Natural killer cell (primary cell): ENCODE results near the gene SBK3. TPM values are rescaled to one million over a fixed set of nuclear protein-coding genes. Genes with fewer than 3 reads are reported as not detected.

Experiments
- ATAC-seq, 3 donors: fragments of 150-1000 bp in 2 of 3; fragments of 200-7000 bp in 1 of 3; cut with Tn5 transposase; 1 replicate in 1 of 3; 2 replicates in 2 of 3; pipeline ENCODE4 v1.10.0; 2021; ENCODE audit warnings: mild to moderate bottlenecking in 2 of 3, moderate library complexity in 2 of 3
- DNase-seq, 2 donors: peaks; one replicate each; pipeline versions ENCODE4 v3.0.0 to v3.0.0-alpha.2; 2013 to 2021; ENCODE audit warnings: mixed read lengths in 1 of 2
- H3K27ac ChIP-seq: one replicate; pipeline ENCODE4 v1.5.1; 2013; ENCODE audit warnings: mild to moderate bottlenecking, low read length
- H3K27me3 ChIP-seq: one replicate; pipeline ENCODE4 v1.6.1; 2013; ENCODE audit warnings: low read length; ENCODE audit not compliant: control insufficient read depth, insufficient read depth
- H3K36me3 ChIP-seq: one replicate; pipeline ENCODE4 v1.6.1; 2013; ENCODE audit warnings: low read length; ENCODE audit not compliant: control insufficient read depth, insufficient read depth
- H3K4me1 ChIP-seq: one replicate; pipeline ENCODE4 v1.6.1; 2013; ENCODE audit warnings: low read length; ENCODE audit not compliant: control insufficient read depth, insufficient read depth
- H3K4me3 ChIP-seq: one replicate; pipeline ENCODE4 v1.5.1; 2013; ENCODE audit warnings: low read length
- H3K9me3 ChIP-seq: one replicate; pipeline ENCODE4 v1.6.1; 2013; ENCODE audit warnings: low read length; ENCODE audit not compliant: control insufficient read depth, insufficient read depth
- H3K27ac Mint-ChIP-seq, 2 donors: one replicate each; pipeline ENCODE4 v1.8.0; 2022; ENCODE audit warnings: mild to moderate bottlenecking in 2 of 2, mixed read lengths in 2 of 2, moderate library complexity in 1 of 2
- H3K27me3 Mint-ChIP-seq, 2 donors: one replicate each; pipeline ENCODE4 v1.8.0; 2022; ENCODE audit warnings: low read depth in 2 of 2, mixed read lengths in 2 of 2
- H3K36me3 Mint-ChIP-seq: one replicate; pipeline ENCODE4 v1.8.0; 2022; ENCODE audit warnings: mixed read lengths
- H3K4me1 Mint-ChIP-seq, 2 donors: one replicate each; pipeline ENCODE4 v1.8.0; 2022; ENCODE audit warnings: mixed read lengths in 2 of 2
- H3K4me3 Mint-ChIP-seq: one replicate; pipeline ENCODE4 v1.8.0; 2022; ENCODE audit warnings: mild to moderate bottlenecking, moderate library complexity, mixed read lengths
- H3K9me3 Mint-ChIP-seq, 2 donors: one replicate each; pipeline ENCODE4 v1.8.0; 2022; ENCODE audit warnings: mixed read lengths in 2 of 2
- WGBS: methylation state at CpG from one replicate; pipeline ENCODE4 v1.1.7; 2013; ENCODE audit warnings: missing lambda C conversion rate; ENCODE audit not compliant: insufficient coverage; 5-methylcytosine and 5-hydroxymethylcytosine counted together
- intact Hi-C: fragments of 100-400 bp; cut with micrococcal nuclease; formaldehyde crosslinking; loops from one replicate; pipeline ENCODE4 v1.14.2; 2022
- total RNA-seq, 4 donors: library from RNA; stranded (reverse); fragments of 120-200 nt in 1 of 4; gene quantifications; one replicate each; pipeline versions ENCODE4 v1.2.3 to v1.2.4, GENCODE V29; 2013 to 2022
- TF ChIP-seq, protein P1 (sequence below): fragments of 200-600 bp; IDR thresholded peaks from one replicate; pipeline ENCODE4 v1.8.0; 2022; ENCODE audit warnings: antibody characterized with exemption

SBK3 gene
- total RNA-seq, 3 donors from 2014 or later (not counting 1 experiment from before 2014, with no cell fraction given) = not detected

DNA sequence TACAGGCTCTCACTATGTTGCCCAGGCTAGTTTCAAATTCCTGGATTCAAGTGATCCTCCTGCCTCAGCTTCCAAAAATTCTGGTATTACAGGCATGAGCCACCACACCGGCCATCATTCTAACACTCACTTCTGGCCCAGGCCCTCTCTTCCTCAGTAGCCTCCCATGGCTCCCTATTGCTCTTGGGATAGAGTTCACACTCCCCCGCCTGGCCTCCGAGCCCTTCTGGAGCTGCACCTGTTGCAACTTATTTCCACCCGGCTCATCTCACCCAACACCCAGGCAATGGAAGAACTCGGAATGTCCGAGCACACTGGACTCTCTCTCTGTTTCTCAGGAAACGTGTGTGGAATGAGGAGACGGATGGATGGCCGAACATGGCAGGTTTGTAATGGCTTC is 9.0 kb upstream of the SBK3 start:
- no peak overlapping the region for H3K4me3 ChIP-seq
- DNase-seq = no peak
- H3K27me3 Mint-ChIP-seq = peaks cover 12 to 13% of the 10 kb centered on the region in 2 donors
- H3K4me1 ChIP-seq = no peaks in the 10 kb centered on the region
- no peaks in the 10 kb centered on the region for H3K36me3 Mint-ChIP-seq
- H3K9me3 Mint-ChIP-seq = no peaks in the 10 kb centered on the region
- no peaks in the 10 kb centered on the region for H3K9me3 ChIP-seq
- H3K4me3 Mint-ChIP-seq = no peak overlapping the region
- no peaks in the 10 kb centered on the region for H3K36me3 ChIP-seq
- H3K27ac ChIP-seq = no peak overlapping the region
- no peak overlapping the region for H3K27ac Mint-ChIP-seq
- no peak for ATAC-seq
- H3K4me1 Mint-ChIP-seq = no peaks in the 10 kb centered on the region
- intact Hi-C loops = no loop called here
- 94% methylated on average over 9 of the region's 9 CpGs for WGBS
- TF ChIP-seq, protein P1, sequence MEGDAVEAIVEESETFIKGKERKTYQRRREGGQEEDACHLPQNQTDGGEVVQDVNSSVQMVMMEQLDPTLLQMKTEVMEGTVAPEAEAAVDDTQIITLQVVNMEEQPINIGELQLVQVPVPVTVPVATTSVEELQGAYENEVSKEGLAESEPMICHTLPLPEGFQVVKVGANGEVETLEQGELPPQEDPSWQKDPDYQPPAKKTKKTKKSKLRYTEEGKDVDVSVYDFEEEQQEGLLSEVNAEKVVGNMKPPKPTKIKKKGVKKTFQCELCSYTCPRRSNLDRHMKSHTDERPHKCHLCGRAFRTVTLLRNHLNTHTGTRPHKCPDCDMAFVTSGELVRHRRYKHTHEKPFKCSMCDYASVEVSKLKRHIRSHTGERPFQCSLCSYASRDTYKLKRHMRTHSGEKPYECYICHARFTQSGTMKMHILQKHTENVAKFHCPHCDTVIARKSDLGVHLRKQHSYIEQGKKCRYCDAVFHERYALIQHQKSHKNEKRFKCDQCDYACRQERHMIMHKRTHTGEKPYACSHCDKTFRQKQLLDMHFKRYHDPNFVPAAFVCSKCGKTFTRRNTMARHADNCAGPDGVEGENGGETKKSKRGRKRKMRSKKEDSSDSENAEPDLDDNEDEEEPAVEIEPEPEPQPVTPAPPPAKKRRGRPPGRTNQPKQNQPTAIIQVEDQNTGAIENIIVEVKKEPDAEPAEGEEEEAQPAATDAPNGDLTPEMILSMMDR = no peak
- H3K27me3 ChIP-seq = peaks cover 2% of the 10 kb centered on the region

DNA sequence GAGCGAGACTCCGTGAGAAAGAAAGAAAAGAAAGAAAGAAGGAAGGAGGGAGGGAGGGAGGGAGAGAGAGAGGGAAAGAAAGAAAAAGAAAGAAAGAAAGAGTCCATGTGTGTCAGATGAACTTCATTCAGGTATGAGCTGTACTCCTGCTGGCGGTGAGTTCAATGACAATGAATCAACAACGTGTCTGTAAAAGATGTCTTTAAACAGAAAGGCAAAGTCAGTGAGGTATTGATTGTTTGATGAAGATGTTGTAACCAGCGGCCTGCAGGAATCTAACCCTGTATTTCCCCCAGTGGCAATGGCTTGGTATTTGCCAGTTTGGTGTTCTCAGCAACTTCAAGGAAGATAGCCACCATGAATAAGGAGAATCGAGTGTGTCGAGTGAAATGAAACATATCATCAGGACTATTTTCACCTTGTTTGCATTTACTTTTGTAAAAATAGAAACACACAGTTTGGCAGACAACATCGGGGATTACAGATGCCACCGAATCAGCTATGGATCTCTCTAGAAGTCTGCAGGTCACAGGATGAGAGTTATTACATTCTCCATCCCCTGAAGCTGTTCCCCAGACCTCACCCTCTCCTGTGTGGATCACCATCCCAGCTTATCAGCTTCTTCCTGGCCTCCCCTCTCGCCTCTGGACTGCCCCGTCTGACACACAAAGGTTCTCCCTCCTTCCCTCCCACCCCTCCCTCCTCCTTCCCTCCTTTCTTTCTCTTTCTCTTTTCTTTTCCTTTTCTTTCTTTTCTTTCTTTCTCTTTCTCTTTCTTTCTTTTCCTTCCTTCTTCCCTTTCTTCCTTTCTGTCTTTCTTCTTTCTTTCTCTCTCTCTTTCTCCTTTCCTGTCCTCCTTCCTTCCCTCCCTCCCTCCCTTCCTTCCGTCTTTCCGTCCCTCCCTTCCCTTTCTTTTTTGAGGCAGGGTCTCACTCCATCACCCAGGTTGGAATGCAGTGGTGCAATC is 8.2 kb upstream of the SBK3 start:
- Histone ChIP-seq H3K36me3 (no peaks in the 10 kb centered on the region), H3K9me3 (no peaks in the 10 kb centered on the region), H3K27ac (no peak overlapping the region), H3K4me1 (no peaks in the 10 kb centered on the region), H3K27me3 (peaks cover 2% of the 10 kb centered on the region), H3K4me3 (no peak overlapping the region)
- intact Hi-C loops = no loop called here
- ATAC-seq = no peak
- TF ChIP-seq, protein P1 = no peak
- DNase-seq = no peak
- WGBS = 80% methylated on average over 13 of the region's 13 CpGs
- Mint-ChIP-seq H3K9me3 (no peaks in the 10 kb centered on the region), H3K27me3 (peaks cover 12 to 13% of the 10 kb centered on the region in 2 donors), H3K4me3 (no peak overlapping the region), H3K27ac (no peak overlapping the region), H3K36me3 (no peaks in the 10 kb centered on the region), H3K4me1 (no peaks in the 10 kb centered on the region)

DNA sequence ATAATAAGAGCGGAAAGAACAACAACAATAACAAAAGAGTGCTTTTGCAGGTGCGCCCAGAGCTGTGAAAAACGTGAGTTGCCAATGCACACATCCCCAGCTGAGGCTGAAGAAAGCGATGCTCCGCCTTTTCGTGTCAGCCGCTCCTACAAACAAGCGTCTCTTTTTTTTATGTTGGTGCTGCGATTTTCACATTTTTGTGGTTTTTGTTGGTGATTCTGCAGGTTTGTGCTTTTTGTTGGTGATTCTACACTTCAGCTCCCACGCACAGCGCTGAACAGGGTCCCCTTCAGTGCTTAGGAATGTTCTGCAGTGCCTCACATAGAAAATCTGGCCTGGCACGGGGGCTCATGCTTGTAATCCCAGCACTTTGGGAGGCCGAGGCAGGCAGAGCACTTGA is 7.3 kb upstream of the SBK3 start:
- Histone ChIP-seq H3K9me3 (no peaks in the 10 kb centered on the region), H3K27ac (no peak overlapping the region), H3K4me3 (no peak overlapping the region), H3K4me1 (no peaks in the 10 kb centered on the region), H3K36me3 (no peaks in the 10 kb centered on the region), H3K27me3 (peaks cover 2% of the 10 kb centered on the region)
- H3K36me3 Mint-ChIP-seq = no peaks in the 10 kb centered on the region
- no peaks in the 10 kb centered on the region for H3K4me1 Mint-ChIP-seq
- no peak for DNase-seq
- H3K4me3 Mint-ChIP-seq = no peak overlapping the region
- intact Hi-C loops = no loop called here
- TF ChIP-seq, protein P1 = no peak
- no peaks in the 10 kb centered on the region for H3K9me3 Mint-ChIP-seq
- peaks cover 12 to 18% of the 10 kb centered on the region in 2 donors for H3K27me3 Mint-ChIP-seq
- H3K27ac Mint-ChIP-seq = no peak overlapping the region
- WGBS = 85% methylated on average over 13 of the region's 13 CpGs
- ATAC-seq = no peak
